K562 (cell line): Measurements from ENCODE around the gene TOMM6. TPM values are rescaled to one million over a fixed set of nuclear protein-coding genes. Genes with fewer than 3 reads are reported as not detected.

Experiments
- ATAC-seq: fragments of 200-7000 bp; cut with Tn5 transposase; 3 replicates; pipeline ENCODE4 v1.9.1; 2020; ENCODE audit warnings: moderate library complexity
- BruUV-seq: library from RNA; stranded (reverse); fragments of 400-500 nt; replicated peaks from 2 replicates; lab custom pipeline; 2021; lab: Mats Ljungman, UMichigan
- CTCF ChIA-PET: fragments of 300-600 bp; formaldehyde crosslinking; extraction: SDS; loops from one replicate; lab custom pipeline; 2021; ENCODE audit warnings: low intra/inter-chr PET ratio; lab: Yijun Ruan, JAX
- POLR2A ChIA-PET: fragments of 300-600, 350-650 bp; sonication (Branson Sonifier 250); formaldehyde crosslinking; extraction: SDS; loops from one replicate; lab custom pipeline; 2021; ENCODE audit warnings: antibody characterized with exemption, inconsistent platforms; lab: Yijun Ruan, JAX
- DNase-seq, 4 experiments: peaks; one replicate each; pipeline versions ENCODE4 v3.0.0 to v3.0.0-alpha.2; 2011 to 2018; ENCODE audit warnings: low spot score in 3 of 4, mixed read lengths in 3 of 4; ENCODE audit errors: extremely low read depth in 1 of 4
- FAIRE-seq: peaks from 2 replicates; lab custom pipeline; 2011; peaks lifted over from hg19 to GRCh38; lab: Jason Lieb, UNC
- H2AFZ ChIP-seq: 2 replicates; pipeline ENCODE4 v1.6.0; 2011; ENCODE audit warnings: low read depth, low read length, control low read depth, inconsistent platforms
- H3K27ac ChIP-seq: fragments of 200-600 bp; 3 replicates; pipeline ENCODE4 v1.8.0; 2011; ENCODE audit warnings: low read depth, mild to moderate bottlenecking, control low read depth, inconsistent platforms, low read length, moderate library complexity, mixed read lengths; ENCODE audit errors: extremely low read depth
- H3K27me3 ChIP-seq, 2 experiments: fragments of 300-600 bp in 1 of 2; 2 replicates in 1 of 2; 3 replicates in 1 of 2; pipeline versions ENCODE4 v1.6.0 to v1.8.0; 2011; ENCODE audit warnings: inconsistent platforms in 2 of 2, low read length in 2 of 2, mild to moderate bottlenecking in 1 of 2, mixed read lengths in 1 of 2, moderate library complexity in 1 of 2; ENCODE audit not compliant: control insufficient read depth in 2 of 2, insufficient read depth in 2 of 2
- H3K36me3 ChIP-seq: fragments of 300-600 bp; 3 replicates; pipeline ENCODE4 v1.8.0; 2011; ENCODE audit warnings: mild to moderate bottlenecking, low read length, inconsistent platforms; ENCODE audit not compliant: control insufficient read depth, insufficient read depth
- H3K4me1 ChIP-seq, 2 experiments: fragments of 200-600 bp in 1 of 2; replicated peaks in 1 of 2; 2 replicates in 1 of 2; 3 replicates in 1 of 2; pipeline versions ENCODE4 v1.5.1 to v1.8.0; 2011; ENCODE audit warnings: inconsistent platforms in 2 of 2, low read length in 2 of 2, mild to moderate bottlenecking in 1 of 2, mixed read lengths in 1 of 2, moderate library complexity in 1 of 2; ENCODE audit not compliant: control insufficient read depth in 2 of 2, insufficient read depth in 2 of 2
- H3K4me2 ChIP-seq: 2 replicates; pipeline ENCODE4 v1.6.1; 2011; ENCODE audit warnings: low read length, control low read depth, inconsistent platforms, mixed read lengths; ENCODE audit not compliant: insufficient read depth
- H3K4me3 ChIP-seq: fragments of 200-600 bp; sonication (generic), shearing (Covaris generic); 2 replicates; pipeline ENCODE4 v1.5.1; 2016; ENCODE audit warnings: control low read depth, inconsistent platforms
- H3K79me2 ChIP-seq: fragments of 200-600 bp; 3 replicates; pipeline ENCODE4 v1.8.0; 2011; ENCODE audit warnings: low read length, inconsistent platforms; ENCODE audit not compliant: control insufficient read depth, insufficient read depth
- H3K9ac ChIP-seq, 2 experiments: 2 replicates each; pipeline versions ENCODE4 v1.6.0 to v1.6.1; 2011; ENCODE audit warnings: low read depth in 2 of 2, low read length in 2 of 2, control low read depth in 1 of 2, inconsistent platforms in 1 of 2, mild to moderate bottlenecking in 1 of 2, mixed read lengths in 1 of 2; ENCODE audit not compliant: insufficient read depth in 1 of 2
- H3K9me1 ChIP-seq: one replicate; pipeline ENCODE4 v1.6.0; 2011; ENCODE audit warnings: inconsistent platforms, mild to moderate bottlenecking, low read length, moderate library complexity; ENCODE audit not compliant: control insufficient read depth, insufficient read depth
- H3K9me3 ChIP-seq: replicated peaks from 2 replicates; pipeline ENCODE4 v1.5.1; 2011; ENCODE audit warnings: low read depth, low read length, inconsistent platforms; ENCODE audit not compliant: control insufficient read depth, insufficient read depth
- H4K20me1 ChIP-seq: replicated peaks from 2 replicates; pipeline ENCODE4 v1.6.1; 2011; ENCODE audit warnings: low read length, inconsistent platforms, mixed read lengths; ENCODE audit not compliant: control insufficient read depth, insufficient read depth
- BACH1 ChIP-seq: fragments of 200-800 bp; sonication (Bioruptor generic); IDR thresholded peaks from 2 replicates; pipeline ENCODE4 v1.6.1; 2016; ENCODE audit warnings: missing genetic modification characterization, missing compliant biosample characterization
- C11orf30 ChIP-seq: fragments of 450-650 bp; IDR thresholded peaks from 2 replicates; pipeline ENCODE4 v1.6.1; 2016; ENCODE audit warnings: low read depth, mild to moderate bottlenecking
- HDAC1 ChIP-seq, 2 experiments: fragments of 450-650 bp; IDR thresholded peaks; 2 replicates each; pipeline ENCODE4 v1.6.1; 2016 to 2017; ENCODE audit warnings: inconsistent platforms in 1 of 2, mild to moderate bottlenecking in 1 of 2, moderate library complexity in 1 of 2
- MAFG ChIP-seq: fragments of 450-650 bp; conservative IDR thresholded peaks from 2 replicates; pipeline ENCODE4 v1.6.1; 2016; ENCODE audit warnings: missing genetic modification characterization, missing compliant biosample characterization
- MYC ChIP-seq, 2 experiments: fragments of 250-450 bp in 1 of 2; sonication (Bioruptor Pico) in 1 of 2; IDR thresholded peaks; 2 replicates each; pipeline versions ENCODE4 v1.5.1 to v1.6.1; 2012 to 2021; ENCODE audit warnings: low read depth in 2 of 2, borderline replicate concordance in 1 of 2, improper control_type of control experiment in 1 of 2, low read length in 1 of 2, mild to moderate bottlenecking in 1 of 2, moderate library complexity in 1 of 2
- SMAD1 ChIP-seq: fragments of 150-350 bp; IDR thresholded peaks from 2 replicates; pipeline ENCODE4 v1.6.1; 2014; ENCODE audit warnings: low read length, low read depth; ENCODE audit not compliant: partially characterized antibody
- ZNF133 ChIP-seq: fragments of 250-450 bp; sonication (Bioruptor Pico); IDR thresholded peaks from 2 replicates; pipeline ENCODE4 v1.4.0; 2020; ENCODE audit warnings: mild to moderate bottlenecking
- ZNF316 ChIP-seq: fragments of 450-650 bp; IDR thresholded peaks from 2 replicates; pipeline ENCODE4 v1.6.1; 2016
- ZNF717 ChIP-seq: fragments of 250-450 bp; sonication (Bioruptor Pico); IDR thresholded peaks from 2 replicates; pipeline ENCODE4 v1.5.0; 2021
- WGBS: fragments of 100-300 bp; shearing (Covaris generic); methylation state at CpG from one replicate; pipeline ENCODE4 v1.1.6; 2016; ENCODE audit warnings: low coverage, mixed read lengths; ENCODE audit not compliant: insufficient coverage; ENCODE audit errors: missing lambda C conversion rate; 5-methylcytosine and 5-hydroxymethylcytosine counted together
- in situ Hi-C: fragments of 300-500 bp; cut with MboI; formaldehyde crosslinking; loops from 4 replicates; pipeline ENCODE4 v1.15.0; 2018; ENCODE audit warnings: inconsistent platforms, mixed read lengths
- intact Hi-C: fragments of 100-400 bp; cut with micrococcal nuclease; formaldehyde crosslinking; loops from 2 replicates; pipeline ENCODE4 v1.14.2; 2022
- polyA plus RNA-seq, 8 experiments: library from polyadenylated mRNA; depleted of rRNA in 4 of 8; stranded (reverse) in 5 of 8; unstranded in 3 of 8; fragments of >200 nt; fragmentation: Nextera tagmentation in 2 of 8; fragmentation: Illumina TruSeq in 1 of 8; extraction: Ambion mirVana in 2 of 8; extraction: Trizol in 1 of 8; gene quantifications; 2 replicates each; pipeline versions ENCODE4 v1.2.1 to v1.2.3, GENCODE V29; 2011 to 2014; ENCODE audit warnings: inconsistent platforms in 1 of 8, missing spikeins in 1 of 8
- total RNA-seq, 7 experiments: library from RNA; depleted of rRNA in 6 of 7; stranded (reverse); fragments of >200 nt in 6 of 7; fragmentation: Illumina TruSeq in 2 of 7; extraction: Trizol in 2 of 7; gene quantifications; 2 replicates each; pipeline versions ENCODE4 v1.2.1 to v1.2.3, GENCODE V29; 2011 to 2021; ENCODE audit warnings: low replicate concordance in 1 of 7

The TOMM6 gene
- total and polyA plus RNA-seq, 9 of the 15 experiments (the other 6 are each of a cell fraction or from before 2014, with no cell fraction given) = 380 to 2,097 (median 1,065) TPM

- Histone ChIP-seq H3K27ac (no peak overlapping the region), H3K4me1 (peaks cover 0 to 28% of the 10 kb centered on the region in 2 experiments; a peak in 4 of 5 replicates), H3K4me2 (no peak overlapping the region), H3K9me1 (no peaks in the 10 kb centered on the region), H2AFZ (no peak overlapping the region), H3K9me3 (no peaks in the 10 kb centered on the region), H3K4me3 (no peak overlapping the region), H3K27me3 (no peaks in the 10 kb centered on the region), H3K79me2 (no peaks in the 10 kb centered on the region; the same call in 2 of the 3 replicates), H3K9ac (no peak overlapping the region), H4K20me1 (no peaks in the 10 kb centered on the region), H3K36me3 (no peaks in the 10 kb centered on the region)
- in situ Hi-C loops = no loop called here
- BruUV-seq = no TSS peak
- intact Hi-C loops = no loop called here
- no peak for FAIRE-seq
- ATAC-seq = no peak
- WGBS = 13% methylated on average over 1 of the region's 1 CpG
- TF ChIP-seq BACH1 (tag) (no peak), ZNF133 (CRISPR knock-in tag) (no peak), SMAD1 (no peak), MYC (IDR thresholded peaks at IDR 0.05; ENCODE audit: low read depth, low read length) (no peak), MYC (CRISPR knock-in tag; IDR thresholded peaks at IDR 0.05; ENCODE audit: borderline replicate concordance, low read depth) (no peak), HDAC1 (IDR thresholded peaks at IDR 0.05) (no peak)
- ChIA-PET POLR2A (no interaction called here), CTCF (no interaction called here)
- no peak for DNase-seq
Observed at GRCh38 chr6:41822021-41822420, 34.5 kb downstream of the TOMM6 start.

GRCh38 chr6:41823178-41823577 lies 35.7 kb downstream of the TOMM6 start:
- ATAC-seq (no peak), FAIRE-seq (no peak), DNase-seq (no peak)
- intact Hi-C loops = no loop called here
- no peak overlapping the region for H3K9ac ChIP-seq
- in situ Hi-C loops = no loop called here
- no peaks in the 10 kb centered on the region for H3K9me1 ChIP-seq
- H3K79me2 ChIP-seq = no peaks in the 10 kb centered on the region
- no peaks in the 10 kb centered on the region for H3K36me3 ChIP-seq
- no peaks in the 10 kb centered on the region for H4K20me1 ChIP-seq
- CTCF ChIA-PET = no interaction called here
- H3K4me2 ChIP-seq = no peak overlapping the region
- BruUV-seq = no TSS peak
- 100% methylated on average over 1 of the region's 1 CpG for WGBS
- H3K27me3 ChIP-seq = no peaks in the 10 kb centered on the region
- H3K9me3 ChIP-seq = no peaks in the 10 kb centered on the region
- H3K4me1 ChIP-seq = peaks cover 0 to 23% of the 10 kb centered on the region in 2 experiments; a peak in 3 of 5 replicates
- H3K27ac ChIP-seq = no peak overlapping the region
- H2AFZ ChIP-seq = no peak overlapping the region
- TF ChIP-seq MAFG (tag) (peak; percentile 27; the same call in 1 of the 2 replicates), ZNF717 (CRISPR knock-in tag) (no peak), C11orf30 (peak; percentile 37), ZNF316 (peak; percentile 67)
- POLR2A ChIA-PET = interaction anchor here (0.5 to 1.1 kb wide), 4 partner anchors 11 to 255 kb away, joined by 3 to 4 read pairs (median 4); no protein-coding TSS in a partner anchor
- H3K4me3 ChIP-seq = no peak overlapping the region
